BLaER1 treated with 17β-estradiol and CSF1 and Interleukin-3, amounts not matched to agents 10 nM and 100 nM (cell line): ENCODE results near the gene PACSIN3.

Source experiments
- H3K27ac ChIP-seq, 11 experiments: shearing (Covaris generic); formaldehyde crosslinking; 2 replicates each; pipeline ENCODE4 v1.8.1; 2022
- H3K27me3 ChIP-seq, 11 experiments: shearing (Covaris generic); formaldehyde crosslinking; 2 replicates each; pipeline ENCODE4 v1.8.1; 2022
- H3K36me3 ChIP-seq, 11 experiments: shearing (Covaris generic); formaldehyde crosslinking; 2 replicates each; pipeline ENCODE4 v1.8.1; 2022
- H3K4me1 ChIP-seq, 10 experiments: shearing (Covaris generic); formaldehyde crosslinking; 2 replicates each; pipeline ENCODE4 v1.8.1; 2022
- H3K4me2 ChIP-seq, 11 experiments: shearing (Covaris generic); formaldehyde crosslinking; 2 replicates each; pipeline ENCODE4 v1.8.1; 2022
- H3K4me3 ChIP-seq, 10 experiments: shearing (Covaris generic); formaldehyde crosslinking; 2 replicates each; pipeline ENCODE4 v1.8.1; 2022
- H3K9ac ChIP-seq, 11 experiments: shearing (Covaris generic); formaldehyde crosslinking; 2 replicates each; pipeline ENCODE4 v1.8.1; 2022
- H3K9me3 ChIP-seq, 11 experiments: shearing (Covaris generic); formaldehyde crosslinking; replicated peaks in 1 of 11; 2 replicates each; pipeline ENCODE4 v1.8.1; 2022
- H4K20me1 ChIP-seq, 11 experiments: shearing (Covaris generic); formaldehyde crosslinking; 2 replicates each; pipeline ENCODE4 v1.8.1; 2022
- Cebpa-rat ChIP-seq, 11 experiments: shearing (Covaris generic); IDR thresholded peaks; 2 replicates each; pipeline ENCODE4 v1.8.1; 2022

Gene PACSIN3

GRCh38 chr11:47132981-47133380 lies 53.3 kb downstream of the PACSIN3 start:
- Histone ChIP-seq H3K9me3 (no peaks in the 10 kb centered on the region), H3K27me3 (peaks cover 0 to 6% (median 0%) of the 10 kb centered on the region in 11 experiments; a peak in 3 of 22 replicates), H3K9ac (no peak overlapping the region), H3K27ac (no peak overlapping the region), H4K20me1 (peaks cover 0 to 12% (median 0%) of the 10 kb centered on the region in 11 experiments; a peak in 5 of 22 replicates), H3K36me3 (peaks cover 0 to 10% (median 0%) of the 10 kb centered on the region in 11 experiments; a peak in 6 of 22 replicates), H3K4me2 (no peak overlapping the region), H3K4me1 (peaks cover 0 to 25% (median 11%) of the 10 kb centered on the region in 10 experiments; a peak in 15 of 20 replicates), H3K4me3 (no peak overlapping the region)
- TF ChIP-seq Cebpa-rat (IDR thresholded peaks at IDR 0.05): no peak

- Histone ChIP-seq H3K9ac (no peak overlapping the region), H4K20me1 (peaks cover 0 to 12% (median 0%) of the 10 kb centered on the region in 11 experiments; a peak in 5 of 22 replicates), H3K4me3 (no peak overlapping the region), H3K36me3 (peaks cover 0 to 5% (median 0%) of the 10 kb centered on the region in 11 experiments; a peak in 1 of 22 replicates), H3K27me3 (peaks cover 0 to 6% (median 0%) of the 10 kb centered on the region in 11 experiments; a peak in 3 of 22 replicates), H3K4me2 (no peak overlapping the region), H3K4me1 (peaks cover 0 to 20% (median 6%) of the 10 kb centered on the region in 10 experiments; a peak in 9 of 20 replicates), H3K9me3 (no peaks in the 10 kb centered on the region), H3K27ac (no peak overlapping the region)
- no peak for TF ChIP-seq Cebpa-rat (IDR thresholded peaks at IDR 0.05)
Observed at GRCh38 chr11:47132490-47132889, 53.7 kb downstream of the PACSIN3 start.

- TF ChIP-seq Cebpa-rat (IDR thresholded peaks at IDR 0.05): no peak
- peaks cover 0 to 22% (median 10%) of the 10 kb centered on the region in 10 experiments; a peak in 12 of 20 replicates for H3K4me1 ChIP-seq
- no peak overlapping the region for H3K27ac ChIP-seq
- H3K4me2 ChIP-seq: peak overlapping the region in 5 of 11 experiments; percentile 2 to 37 (median 19); a peak in 6 of 22 replicates
- H3K4me3 ChIP-seq: no peak overlapping the region
- peaks cover 0 to 2% (median 0%) of the 10 kb centered on the region in 11 experiments; a peak in 2 of 22 replicates for H4K20me1 ChIP-seq
- H3K9me3 ChIP-seq: no peaks in the 10 kb centered on the region
- H3K27me3 ChIP-seq: no peaks in the 10 kb centered on the region; a peak in 1 of 22 replicates
- H3K9ac ChIP-seq: no peak overlapping the region
- peaks cover 0 to 5% (median 0%) of the 10 kb centered on the region in 11 experiments; a peak in 1 of 22 replicates for H3K36me3 ChIP-seq
Observed at GRCh38 chr11:47131136-47131535, 55.1 kb downstream of the PACSIN3 start.

GRCh38 chr11:47130543-47130942 lies 55.7 kb downstream of the PACSIN3 start:
- H3K4me2 ChIP-seq: peak overlapping the region in 6 of 11 experiments; percentile 2 to 37 (median 14); a peak in 4 of 22 replicates

More at GRCh38 chr11:47130543-47130942, 55.7 kb downstream of the PACSIN3 start:
- Histone ChIP-seq H3K27ac (no peak overlapping the region), H3K36me3 (peaks cover 0 to 5% (median 0%) of the 10 kb centered on the region in 11 experiments; a peak in 1 of 22 replicates), H4K20me1 (no peaks in the 10 kb centered on the region), H3K4me1 (peaks cover 0 to 26% (median 15%) of the 10 kb centered on the region in 10 experiments; a peak in 11 of 20 replicates), H3K9ac (no peak overlapping the region), H3K27me3 (no peaks in the 10 kb centered on the region; a peak in 1 of 22 replicates), H3K4me3 (no peak overlapping the region), H3K9me3 (no peaks in the 10 kb centered on the region)
- no peak for TF ChIP-seq Cebpa-rat (IDR thresholded peaks at IDR 0.05)
